GM21447 (cell line): ENCODE measurements around the gene FBLN5.

Experiments
- ATAC-seq: cut with Tn5 transposase; IDR thresholded peaks from one replicate; pipeline ENCODE4 v1.9.1; 2021; ENCODE audit not compliant: unreplicated experiment

The FBLN5 gene

GRCh38 chr14:91947475-91948184 is at the start of gene FBLN5:
FBLN5 (minus strand) TSS chr14:91947694; CDS start chr14:91947229, 465 bp downstream.
- ATAC-seq, result no peak

- ATAC-seq, result no peak
Measured at GRCh38 chr14:91996948-91997371, 49.5 kb upstream of the FBLN5 start.

- no peak for ATAC-seq
Measured at GRCh38 chr14:91987192-91987591, 39.7 kb upstream of the FBLN5 start.

GRCh38 chr14:91985521-91986255 is 38.2 kb upstream of the FBLN5 start:
- no peak for ATAC-seq

GRCh38 chr14:91985008-91985407 is 37.5 kb upstream of the FBLN5 start:
- ATAC-seq, result no peak

GRCh38 chr14:91983588-91983987 is 36.1 kb upstream of the FBLN5 start:
- no peak for ATAC-seq

- ATAC-seq, result peak; percentile 50
Measured at GRCh38 chr14:91980157-91980556, 32.7 kb upstream of the FBLN5 start.

GRCh38 chr14:91977884-91978283 is 30.4 kb upstream of the FBLN5 start:
- ATAC-seq, result no peak

GRCh38 chr14:91975763-91976162 is 28.3 kb upstream of the FBLN5 start:
- ATAC-seq, result no peak

- no peak for ATAC-seq
Measured at GRCh38 chr14:91971188-91971778, 23.8 kb upstream of the FBLN5 start.

- ATAC-seq, result no peak
Measured at GRCh38 chr14:91968280-91968679, 20.8 kb upstream of the FBLN5 start.

- no peak for ATAC-seq
Measured at GRCh38 chr14:91964724-91965123, 17.2 kb upstream of the FBLN5 start.

GRCh38 chr14:91964011-91964410 is 16.5 kb upstream of the FBLN5 start:
- no peak for ATAC-seq

- no peak for ATAC-seq
Measured at GRCh38 chr14:91963465-91963864, 16.0 kb upstream of the FBLN5 start.

GRCh38 chr14:91961297-91962220 is 14.1 kb upstream of the FBLN5 start:
- ATAC-seq, result no peak

- no peak for ATAC-seq
Measured at GRCh38 chr14:91957876-91958313, 10.4 kb upstream of the FBLN5 start.

GRCh38 chr14:91956616-91957015 is 9.1 kb upstream of the FBLN5 start:
- no peak for ATAC-seq

- no peak for ATAC-seq
Measured at GRCh38 chr14:91955168-91955567, 7.7 kb upstream of the FBLN5 start.

GRCh38 chr14:91953170-91953985 is 5.9 kb upstream of the FBLN5 start:
- no peak for ATAC-seq
